Measurements from ENCODE around the gene LSM12.
A peak's percentile ranks its signal among the peaks of the same experiment; 100 is the strongest.

LSM12 gene

DNA sequence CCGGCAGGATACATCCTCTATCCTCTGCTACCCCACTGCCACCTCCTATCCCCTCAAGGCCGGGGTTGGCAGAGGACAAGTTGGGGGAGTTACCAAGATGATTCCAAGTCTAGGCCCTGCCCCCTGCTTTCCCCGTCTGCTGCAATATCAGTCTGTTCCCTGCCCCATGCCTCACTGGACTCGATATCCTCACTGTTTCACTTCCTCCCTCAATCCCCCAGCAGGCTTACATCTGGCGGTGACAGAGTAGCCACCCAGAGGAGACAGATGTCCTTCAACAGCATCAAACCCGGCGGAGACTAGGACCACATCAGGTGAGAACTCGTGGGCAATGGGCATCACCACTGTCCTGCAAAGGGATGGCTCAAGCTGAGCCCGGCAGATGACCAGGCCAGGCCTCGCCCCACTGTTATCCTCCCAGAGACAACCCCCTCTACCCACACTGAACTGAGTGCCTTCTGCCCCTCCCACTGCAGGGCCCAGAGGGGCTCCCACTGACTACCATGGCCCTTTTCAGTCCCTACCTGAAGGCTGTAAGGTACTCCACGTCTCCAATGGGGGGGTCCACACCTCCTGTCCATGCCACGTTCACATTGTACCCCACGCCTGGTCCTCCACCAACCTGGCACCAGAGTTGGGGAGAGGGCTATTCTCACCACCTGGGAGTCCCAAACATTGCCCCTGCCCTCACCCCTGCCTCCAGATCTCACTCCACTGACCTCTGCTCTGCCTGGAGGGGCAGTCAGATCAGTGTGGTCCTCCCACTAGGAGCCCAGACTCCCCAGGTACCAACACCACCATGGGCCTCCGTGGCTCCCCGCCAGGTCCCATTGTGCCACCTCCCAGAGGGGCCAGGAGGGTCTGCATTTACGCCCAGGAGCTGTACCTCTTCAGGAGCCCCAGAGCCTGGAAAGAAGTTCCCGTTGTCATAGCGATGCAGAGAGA is 13.7 kb upstream of the LSM12 start:
- H3K36me3 ChIP-seq (ENCODE audit: insufficient read depth, low read length), result peaks cover 20% of the 10 kb centered on the region
- H3K79me2 ChIP-seq (ENCODE audit: insufficient read depth, low read length), result no peaks in the 10 kb centered on the region
- H2AFZ ChIP-seq (ENCODE audit: low read depth, low read length), result no peak overlapping the region
- H3K9me3 ChIP-seq (ENCODE audit: insufficient read depth, low read length, severe bottlenecking), result no peaks in the 10 kb centered on the region
- no peaks in the 10 kb centered on the region for H4K20me1 ChIP-seq (ENCODE audit: insufficient read depth, low read length)
- TF ChIP-seq EZH2 (IDR thresholded peaks at IDR 0.05; ENCODE audit: borderline replicate concordance, low read depth, low read length, severe bottlenecking), result no peak
- TF ChIP-seq, protein P1, sequence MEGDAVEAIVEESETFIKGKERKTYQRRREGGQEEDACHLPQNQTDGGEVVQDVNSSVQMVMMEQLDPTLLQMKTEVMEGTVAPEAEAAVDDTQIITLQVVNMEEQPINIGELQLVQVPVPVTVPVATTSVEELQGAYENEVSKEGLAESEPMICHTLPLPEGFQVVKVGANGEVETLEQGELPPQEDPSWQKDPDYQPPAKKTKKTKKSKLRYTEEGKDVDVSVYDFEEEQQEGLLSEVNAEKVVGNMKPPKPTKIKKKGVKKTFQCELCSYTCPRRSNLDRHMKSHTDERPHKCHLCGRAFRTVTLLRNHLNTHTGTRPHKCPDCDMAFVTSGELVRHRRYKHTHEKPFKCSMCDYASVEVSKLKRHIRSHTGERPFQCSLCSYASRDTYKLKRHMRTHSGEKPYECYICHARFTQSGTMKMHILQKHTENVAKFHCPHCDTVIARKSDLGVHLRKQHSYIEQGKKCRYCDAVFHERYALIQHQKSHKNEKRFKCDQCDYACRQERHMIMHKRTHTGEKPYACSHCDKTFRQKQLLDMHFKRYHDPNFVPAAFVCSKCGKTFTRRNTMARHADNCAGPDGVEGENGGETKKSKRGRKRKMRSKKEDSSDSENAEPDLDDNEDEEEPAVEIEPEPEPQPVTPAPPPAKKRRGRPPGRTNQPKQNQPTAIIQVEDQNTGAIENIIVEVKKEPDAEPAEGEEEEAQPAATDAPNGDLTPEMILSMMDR (IDR thresholded peaks at IDR 0.05; ENCODE audit: borderline replicate concordance, extremely low read depth, low read length, poor library complexity, severe bottlenecking), result no peak
- ATAC-seq (ENCODE audit: insufficient read depth, low read depth), result no peak
- no peak overlapping the region for H3K9ac ChIP-seq (ENCODE audit: low read depth, low read length)
- no peak for DNase-seq
- H3K27me3 ChIP-seq (ENCODE audit: insufficient read depth, low read length, poor library complexity), result no peaks in the 10 kb centered on the region
- no peak overlapping the region for H3K4me2 ChIP-seq (ENCODE audit: insufficient read depth, low read length)
- H3K27ac ChIP-seq (ENCODE audit: low read length), result no peak overlapping the region
- no peak overlapping the region for H3K4me3 ChIP-seq (ENCODE audit: low read depth in 1 of 2, low read length in 2 of 2)
- no peaks in the 10 kb centered on the region for H3K4me1 ChIP-seq (ENCODE audit: insufficient read depth, low read length)

DNA sequence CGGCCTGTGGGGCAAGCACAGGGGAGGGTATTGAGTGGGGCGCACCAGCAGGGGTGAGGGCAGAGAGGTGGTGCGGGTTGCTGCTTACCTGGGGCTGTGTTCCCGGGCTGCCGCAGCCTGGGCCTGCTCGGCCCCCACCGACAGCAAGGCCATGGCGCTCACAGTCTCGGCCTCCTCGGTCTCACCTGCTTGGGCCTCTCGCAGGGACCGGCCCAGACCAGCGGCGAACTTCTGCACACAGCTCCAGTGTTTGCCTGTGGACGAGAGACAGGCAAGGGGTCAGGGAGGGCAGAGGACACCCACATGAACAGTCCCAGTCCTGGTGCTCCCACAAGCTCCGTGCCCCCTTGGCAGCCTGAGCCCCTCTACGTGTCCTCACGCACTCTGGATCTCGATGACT is 11.9 kb upstream of the LSM12 start:
- Histone ChIP-seq H2AFZ (ENCODE audit: low read depth, low read length) (no peak overlapping the region), H3K27me3 (ENCODE audit: insufficient read depth, low read length, poor library complexity) (no peaks in the 10 kb centered on the region), H3K4me1 (ENCODE audit: insufficient read depth, low read length) (no peaks in the 10 kb centered on the region), H3K27ac (ENCODE audit: low read length) (no peak overlapping the region), H3K79me2 (ENCODE audit: insufficient read depth, low read length) (peaks cover 5% of the 10 kb centered on the region; the same call in 1 of the 2 replicates), H4K20me1 (ENCODE audit: insufficient read depth, low read length) (peaks cover 2% of the 10 kb centered on the region; the same call in 1 of the 2 replicates), H3K36me3 (ENCODE audit: insufficient read depth, low read length) (peaks cover 38% of the 10 kb centered on the region), H3K4me2 (ENCODE audit: insufficient read depth, low read length) (no peak overlapping the region), H3K9ac (ENCODE audit: low read depth, low read length) (no peak overlapping the region), H3K4me3 (ENCODE audit: low read depth in 1 of 2, low read length in 2 of 2) (no peak overlapping the region), H3K9me3 (ENCODE audit: insufficient read depth, low read length, severe bottlenecking) (no peaks in the 10 kb centered on the region)
- TF ChIP-seq EZH2 (IDR thresholded peaks at IDR 0.05; ENCODE audit: borderline replicate concordance, low read depth, low read length, severe bottlenecking), result no peak
- TF ChIP-seq, protein P1 (IDR thresholded peaks at IDR 0.05; ENCODE audit: borderline replicate concordance, extremely low read depth, low read length, poor library complexity, severe bottlenecking), result no peak
- DNase-seq (no peak), ATAC-seq (ENCODE audit: insufficient read depth, low read depth) (peak; percentile 39; the same call in 2 of the 3 replicates)

DNA sequence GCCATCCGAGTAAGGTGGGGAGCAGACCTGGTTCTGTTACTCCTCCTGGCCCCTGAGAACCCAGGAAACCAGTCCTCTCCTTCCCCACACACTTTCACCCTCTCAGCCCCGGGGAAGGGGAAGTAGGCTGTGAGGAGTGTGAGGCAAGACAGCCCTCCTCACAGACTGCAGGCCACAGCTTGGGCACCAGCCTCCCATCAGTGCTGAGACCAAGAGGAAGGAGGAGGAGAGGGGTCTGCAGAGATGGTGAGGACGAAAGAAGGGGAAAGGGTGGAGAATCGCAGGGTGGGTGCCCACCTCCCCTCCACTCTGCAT is 11.1 kb upstream of the LSM12 start:
- H3K4me1 ChIP-seq (ENCODE audit: insufficient read depth, low read length), result peaks cover 7% of the 10 kb centered on the region; the same call in 1 of the 2 replicates
- H3K4me2 ChIP-seq (ENCODE audit: insufficient read depth, low read length), result no peak overlapping the region
- peaks cover 42% of the 10 kb centered on the region for H3K36me3 ChIP-seq (ENCODE audit: insufficient read depth, low read length)

More for the DNA sequence above, 11.1 kb upstream of the LSM12 start:
- H3K27me3 ChIP-seq (ENCODE audit: insufficient read depth, low read length, poor library complexity), result no peaks in the 10 kb centered on the region
- DNase-seq (no peak), ATAC-seq (ENCODE audit: insufficient read depth, low read depth) (no peak)
- no peak overlapping the region for H3K4me3 ChIP-seq (ENCODE audit: low read depth in 1 of 2, low read length in 2 of 2)
- 0 out of 2 replicates have a peak overlapping the region, but pooled peaks have one; percentile 7 for H3K9ac ChIP-seq (ENCODE audit: low read depth, low read length)
- no peaks in the 10 kb centered on the region for H3K9me3 ChIP-seq (ENCODE audit: insufficient read depth, low read length, severe bottlenecking)
- TF ChIP-seq EZH2 (IDR thresholded peaks at IDR 0.05; ENCODE audit: borderline replicate concordance, low read depth, low read length, severe bottlenecking), result no peak
- TF ChIP-seq, protein P1 (IDR thresholded peaks at IDR 0.05; ENCODE audit: borderline replicate concordance, extremely low read depth, low read length, poor library complexity, severe bottlenecking), result no peak
- peaks cover 2% of the 10 kb centered on the region; the same call in 1 of the 2 replicates for H4K20me1 ChIP-seq (ENCODE audit: insufficient read depth, low read length)
- no peak overlapping the region for H2AFZ ChIP-seq (ENCODE audit: low read depth, low read length)
- H3K79me2 ChIP-seq (ENCODE audit: insufficient read depth, low read length), result peaks cover 12% of the 10 kb centered on the region
- H3K27ac ChIP-seq (ENCODE audit: low read length), result no peak overlapping the region

All from DND-41 (cell line).